MM.1S (cell line): Measurements from ENCODE around the gene ZSCAN20.

Experiments
- DNase-seq: peaks from one replicate; pipeline ENCODE4 v3.0.0-alpha.2; 2015
- H2AFZ ChIP-seq: fragments of 300-600 bp; sonication (generic); 2 replicates; pipeline ENCODE4 v1.6.0; 2016; ENCODE audit warnings: antibody characterized with exemption, low read length
- H3F3A ChIP-seq: fragments of 300-600 bp; sonication (generic); 2 replicates; pipeline ENCODE4 v1.6.1; 2016; ENCODE audit warnings: mild to moderate bottlenecking, antibody characterized with exemption, low read length, moderate library complexity, mixed read lengths; ENCODE audit not compliant: insufficient read depth
- H3K27ac ChIP-seq: fragments of 300-600 bp; sonication (generic); 2 replicates; pipeline ENCODE4 v1.5.1; 2016; ENCODE audit warnings: mild to moderate bottlenecking, low read length
- H3K27me3 ChIP-seq: fragments of 300-600 bp; sonication (generic); replicated peaks from 2 replicates; pipeline ENCODE4 v1.6.0; 2016; ENCODE audit warnings: low read length; ENCODE audit not compliant: insufficient read depth
- H3K36me3 ChIP-seq: fragments of 300-600 bp; sonication (generic); replicated peaks from 2 replicates; pipeline ENCODE4 v1.6.1; 2016; ENCODE audit warnings: mild to moderate bottlenecking, low read length, mixed read lengths; ENCODE audit not compliant: insufficient read depth
- H3K4me1 ChIP-seq: fragments of 300-600 bp; sonication (generic); 2 replicates; pipeline ENCODE4 v1.6.1; 2016; ENCODE audit warnings: low read length, mixed read lengths
- H3K4me2 ChIP-seq: fragments of 300-600 bp; sonication (generic); 2 replicates; pipeline ENCODE4 v1.6.0; 2016; ENCODE audit warnings: low read depth, low read length
- H3K4me3 ChIP-seq: fragments of 300-600 bp; sonication (generic); 2 replicates; pipeline ENCODE4 v1.5.1; 2016; ENCODE audit warnings: low read length, mixed read lengths
- H3K79me2 ChIP-seq: fragments of 300-600 bp; sonication (generic); 2 replicates; pipeline ENCODE4 v1.6.1; 2016; ENCODE audit warnings: mixed run types, low read length, mixed read lengths
- H3K9ac ChIP-seq: fragments of 300-600 bp; sonication (generic); 2 replicates; pipeline ENCODE4 v1.6.1; 2016; ENCODE audit warnings: low read length, mixed read lengths
- H3K9me2 ChIP-seq: fragments of 300-600 bp; sonication (generic); replicated peaks from 2 replicates; pipeline ENCODE4 v1.6.1; 2016; ENCODE audit warnings: mild to moderate bottlenecking, low read length, mixed read lengths; ENCODE audit not compliant: insufficient read depth
- H3K9me3 ChIP-seq: fragments of 300-600 bp; sonication (generic); replicated peaks from 2 replicates; pipeline ENCODE4 v1.6.1; 2016; ENCODE audit warnings: mild to moderate bottlenecking, low read length, mixed read lengths; ENCODE audit not compliant: insufficient read depth
- H4K20me1 ChIP-seq: fragments of 300-600 bp; sonication (generic); 2 replicates; pipeline ENCODE4 v1.6.1; 2016; ENCODE audit warnings: mild to moderate bottlenecking, low read length, moderate library complexity, mixed read lengths; ENCODE audit not compliant: insufficient read depth
- EZH2 ChIP-seq: fragments of 300-600 bp; sonication (generic); optimal IDR thresholded peaks from 2 replicates; pipeline ENCODE3; 2017; ENCODE audit warnings: low read depth, mild to moderate bottlenecking, antibody characterized with exemption, low read length, mixed read lengths
- EZH2phosphoT487 ChIP-seq: fragments of 300-600 bp; sonication (generic); IDR thresholded peaks from 2 replicates; pipeline ENCODE4 v1.6.1; 2018; ENCODE audit warnings: antibody characterized with exemption, low read length
- TF ChIP-seq, protein P1 (sequence below): fragments of 300-600 bp; sonication (generic); IDR thresholded peaks from 2 replicates; pipeline ENCODE4 v1.5.1; 2016; ENCODE audit warnings: antibody characterized with exemption, low read length, mixed read lengths

The ZSCAN20 gene

DNA sequence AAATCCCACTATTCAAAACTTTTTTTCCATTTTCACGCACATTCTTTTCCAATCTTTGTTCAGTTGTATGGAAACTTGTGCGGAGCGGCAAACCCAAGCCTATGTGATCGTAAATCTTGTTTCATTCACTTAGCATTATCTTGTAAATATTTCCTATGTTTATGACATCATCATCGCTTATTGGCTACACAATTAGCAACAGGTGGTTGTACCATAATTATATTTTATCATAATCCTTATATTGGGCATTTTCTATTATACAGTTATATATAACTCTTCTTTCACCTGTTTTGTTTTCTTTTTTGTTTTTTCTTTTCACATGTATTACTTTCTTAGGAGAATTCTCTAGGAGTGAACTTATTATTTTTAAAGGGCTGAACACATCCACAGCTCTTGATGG lies 65.4 kb downstream of the ZSCAN20 start:
- Histone ChIP-seq H3K4me2 (no peak overlapping the region), H3F3A (no peaks in the 10 kb centered on the region), H3K79me2 (no peaks in the 10 kb centered on the region), H3K27ac (no peak overlapping the region), H3K36me3 (no peaks in the 10 kb centered on the region), H3K27me3 (peaks cover 46% of the 10 kb centered on the region), H3K4me3 (no peak overlapping the region), H2AFZ (no peak overlapping the region), H3K9me3 (no peaks in the 10 kb centered on the region), H3K9me2 (no peaks in the 10 kb centered on the region), H3K4me1 (no peaks in the 10 kb centered on the region), H4K20me1 (no peaks in the 10 kb centered on the region), H3K9ac (no peak overlapping the region)
- DNase-seq, result no peak
- TF ChIP-seq EZH2, result no peak
- no peak for TF ChIP-seq EZH2phosphoT487

GRCh38 chr1:33541966-33542365 lies 69.5 kb downstream of the ZSCAN20 start:
- no peak overlapping the region for H3K4me2 ChIP-seq
- no peaks in the 10 kb centered on the region for H3K4me1 ChIP-seq
- no peaks in the 10 kb centered on the region for H3F3A ChIP-seq
- H3K9ac ChIP-seq, result no peak overlapping the region
- TF ChIP-seq, protein P1, sequence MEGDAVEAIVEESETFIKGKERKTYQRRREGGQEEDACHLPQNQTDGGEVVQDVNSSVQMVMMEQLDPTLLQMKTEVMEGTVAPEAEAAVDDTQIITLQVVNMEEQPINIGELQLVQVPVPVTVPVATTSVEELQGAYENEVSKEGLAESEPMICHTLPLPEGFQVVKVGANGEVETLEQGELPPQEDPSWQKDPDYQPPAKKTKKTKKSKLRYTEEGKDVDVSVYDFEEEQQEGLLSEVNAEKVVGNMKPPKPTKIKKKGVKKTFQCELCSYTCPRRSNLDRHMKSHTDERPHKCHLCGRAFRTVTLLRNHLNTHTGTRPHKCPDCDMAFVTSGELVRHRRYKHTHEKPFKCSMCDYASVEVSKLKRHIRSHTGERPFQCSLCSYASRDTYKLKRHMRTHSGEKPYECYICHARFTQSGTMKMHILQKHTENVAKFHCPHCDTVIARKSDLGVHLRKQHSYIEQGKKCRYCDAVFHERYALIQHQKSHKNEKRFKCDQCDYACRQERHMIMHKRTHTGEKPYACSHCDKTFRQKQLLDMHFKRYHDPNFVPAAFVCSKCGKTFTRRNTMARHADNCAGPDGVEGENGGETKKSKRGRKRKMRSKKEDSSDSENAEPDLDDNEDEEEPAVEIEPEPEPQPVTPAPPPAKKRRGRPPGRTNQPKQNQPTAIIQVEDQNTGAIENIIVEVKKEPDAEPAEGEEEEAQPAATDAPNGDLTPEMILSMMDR, result no peak
- TF ChIP-seq EZH2, result no peak
- no peak for TF ChIP-seq EZH2phosphoT487
- H3K79me2 ChIP-seq, result no peaks in the 10 kb centered on the region
- H3K27ac ChIP-seq, result no peak overlapping the region
- H3K27me3 ChIP-seq, result peaks cover 51% of the 10 kb centered on the region
- no peaks in the 10 kb centered on the region for H3K36me3 ChIP-seq
- no peaks in the 10 kb centered on the region for H3K9me3 ChIP-seq
- no peak overlapping the region for H2AFZ ChIP-seq
- no peak for DNase-seq
- H3K4me3 ChIP-seq, result no peak overlapping the region
- no peaks in the 10 kb centered on the region for H4K20me1 ChIP-seq
- no peaks in the 10 kb centered on the region for H3K9me2 ChIP-seq
